PFSK-1 (cell line): ENCODE results near the gene LAMB3.

Experiments
- FOXP2 ChIP-seq: optimal IDR thresholded peaks from 2 replicates; pipeline ENCODE3; 2011; ENCODE audit warnings: borderline replicate concordance, control low read depth, inconsistent platforms; ENCODE audit not compliant: insufficient read depth; ENCODE audit errors: extremely low read length, extremely low read depth
- POLR2AphosphoS5 ChIP-seq: IDR thresholded peaks from 2 replicates; pipeline ENCODE4 v1.6.1; 2012; ENCODE audit warnings: low read depth, mild to moderate bottlenecking, control low read depth, low read length, moderate library complexity
- REST ChIP-seq, 2 experiments: IDR thresholded peaks; 2 replicates each; pipeline versions ENCODE4 v1.6.1 to v1.8.0; 2011 to 2012; ENCODE audit warnings: low read depth in 2 of 2, low read length in 2 of 2, control low read depth in 1 of 2, inconsistent platforms in 1 of 2, mild to moderate bottlenecking in 1 of 2, moderate library complexity in 1 of 2; ENCODE audit not compliant: insufficient read depth in 1 of 2
- SIN3A ChIP-seq: IDR thresholded peaks from 2 replicates; pipeline ENCODE4 v1.6.1; 2012; ENCODE audit warnings: mild to moderate bottlenecking, low read length, moderate library complexity, borderline replicate concordance; ENCODE audit not compliant: insufficient read depth
- TAF1 ChIP-seq: IDR thresholded peaks from 2 replicates; pipeline ENCODE4 v1.6.1; 2012; ENCODE audit warnings: low read length, control low read depth, borderline replicate concordance; ENCODE audit not compliant: insufficient read depth

Gene LAMB3

GRCh38 chr1:209614151-209614420 is 38.1 kb downstream of the LAMB3 start:
- no peak for TF ChIP-seq TAF1
- TF ChIP-seq SIN3A: no peak
- no peak for TF ChIP-seq REST (IDR thresholded peaks at IDR 0.05; ENCODE audit: insufficient read depth in 1 of 2, low read depth in 2 of 2, low read length in 2 of 2)
- TF ChIP-seq POLR2AphosphoS5: no peak
- no peak for TF ChIP-seq FOXP2

- TF ChIP-seq SIN3A (no peak), TAF1 (no peak), POLR2AphosphoS5 (no peak), FOXP2 (no peak), REST (IDR thresholded peaks at IDR 0.05; ENCODE audit: insufficient read depth in 1 of 2, low read depth in 2 of 2, low read length in 2 of 2) (no peak)
Observed at GRCh38 chr1:209613400-209614150, 38.6 kb downstream of the LAMB3 start.

- TF ChIP-seq SIN3A: no peak
- no peak for TF ChIP-seq TAF1
- no peak; the same call in 1 of the 2 replicates for TF ChIP-seq POLR2AphosphoS5
- TF ChIP-seq FOXP2: no peak
- no peak for TF ChIP-seq REST (IDR thresholded peaks at IDR 0.05; ENCODE audit: insufficient read depth in 1 of 2, low read depth in 2 of 2, low read length in 2 of 2)
Observed at GRCh38 chr1:209612646-209613399, 39.4 kb downstream of the LAMB3 start.

GRCh38 chr1:209611771-209612570 is 40.3 kb downstream of the LAMB3 start:
- no peak for TF ChIP-seq TAF1
- no peak for TF ChIP-seq REST (IDR thresholded peaks at IDR 0.05; ENCODE audit: insufficient read depth in 1 of 2, low read depth in 2 of 2, low read length in 2 of 2)
- no peak for TF ChIP-seq POLR2AphosphoS5
- TF ChIP-seq FOXP2: no peak
- no peak for TF ChIP-seq SIN3A
